Smooth muscle cell of the brain vasculature (primary cell): ENCODE results near the gene DOK1.

Experiments
- DNase-seq: peaks from one replicate; pipeline ENCODE4 v3.0.0-alpha.2; 2012; ENCODE audit warnings: low read depth, low spot score

Gene DOK1

DNA sequence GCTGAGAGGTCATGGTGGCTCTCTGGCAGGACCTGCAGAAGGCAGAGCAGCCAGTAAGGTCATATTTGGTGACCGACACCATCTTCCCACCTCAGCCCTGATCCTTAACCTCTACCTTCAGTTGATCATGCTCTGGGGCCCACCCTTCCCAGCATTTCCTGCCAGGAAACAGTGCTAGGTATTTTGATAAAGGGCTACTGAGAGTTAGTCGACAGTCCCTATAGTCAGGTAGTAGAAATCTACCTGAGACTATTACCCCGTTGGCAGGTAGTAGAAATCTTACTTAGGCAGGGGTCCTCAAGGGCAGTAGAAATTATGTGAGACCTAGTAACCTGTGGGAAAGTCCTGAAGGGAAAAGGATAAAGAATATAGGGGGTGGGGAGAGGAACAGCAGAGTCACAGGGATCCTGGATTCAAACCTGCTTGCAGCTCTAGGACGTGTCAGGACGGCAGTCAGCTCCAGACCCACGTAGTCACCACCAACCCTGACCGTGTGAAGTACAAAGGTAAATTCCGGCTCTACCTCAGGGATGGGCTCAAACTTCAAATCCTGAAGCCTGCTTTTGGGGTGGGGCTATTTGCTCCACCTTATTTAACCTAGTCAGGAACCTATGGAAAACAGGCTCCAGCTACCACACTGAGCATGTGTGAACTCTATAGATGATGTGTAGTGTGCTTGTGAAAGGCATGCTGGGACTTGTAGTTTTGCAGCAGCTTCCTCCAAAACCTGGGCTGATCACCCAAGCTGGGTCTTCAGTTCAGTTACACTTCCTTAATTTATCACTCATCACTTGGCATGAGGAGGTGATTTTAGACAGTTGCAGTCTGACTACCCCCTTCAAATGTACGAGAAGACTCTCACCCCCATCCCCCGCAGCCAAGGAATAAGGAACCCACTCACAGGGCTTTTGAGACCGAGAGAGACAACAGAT is 28.5 kb upstream of the DOK1 start, which contains the start of gene DQX1:
Gene DQX1, minus strand, starts transcription at position 515 of the 932 bp plus-strand sequence. Its CDS starts 502 bp downstream, at position 13.
- no peak for DNase-seq

DNA sequence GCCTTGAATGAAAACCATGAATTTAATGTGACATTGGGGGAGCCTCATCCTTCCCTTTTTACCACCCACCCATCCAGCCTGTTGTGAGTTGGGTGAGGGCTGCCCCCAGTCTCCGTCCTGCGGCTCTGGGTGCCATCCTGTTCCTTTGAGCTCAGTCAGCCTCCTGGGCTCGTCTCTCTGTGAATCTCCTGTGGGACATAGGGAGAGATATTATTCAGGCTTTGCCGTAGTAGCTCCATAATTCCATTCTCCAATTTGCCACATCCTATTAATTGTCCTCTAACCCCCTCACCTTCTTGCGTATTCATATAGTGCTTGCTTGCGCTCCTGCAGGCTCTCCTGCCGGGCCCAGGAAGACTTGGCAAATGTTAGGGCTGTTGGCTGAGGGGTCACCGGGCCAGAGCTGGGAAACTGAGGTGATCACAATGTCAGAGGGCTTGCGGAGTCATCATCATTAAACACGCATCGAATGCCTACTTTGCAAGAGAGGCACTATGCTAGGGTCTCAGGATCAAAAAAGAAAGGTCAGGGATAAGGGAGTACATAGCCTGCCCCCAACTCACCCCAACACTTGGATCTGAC is 27.8 kb upstream of the DOK1 start:
- no peak for DNase-seq

DNA sequence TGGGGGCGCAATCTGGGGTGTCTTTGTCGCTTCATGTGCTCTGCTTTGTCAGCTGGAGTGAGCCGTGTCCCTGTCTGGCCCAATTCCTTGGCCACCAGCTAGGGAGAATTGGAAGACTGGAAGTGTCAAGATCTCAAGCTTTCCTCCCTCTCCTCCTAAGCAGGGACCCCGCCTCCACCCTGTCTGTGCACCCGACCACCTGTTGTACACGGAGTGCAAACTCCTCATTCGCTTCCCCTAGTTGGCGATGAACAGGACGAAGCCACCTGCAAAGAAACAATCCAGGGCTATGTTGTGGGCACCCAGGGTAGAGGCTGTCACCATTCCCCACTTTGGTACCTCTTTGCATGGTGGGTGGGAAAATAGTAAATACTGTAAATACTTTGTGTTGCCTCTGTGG is 26.8 kb upstream of the DOK1 start:
- DNase-seq, result no peak

DNA sequence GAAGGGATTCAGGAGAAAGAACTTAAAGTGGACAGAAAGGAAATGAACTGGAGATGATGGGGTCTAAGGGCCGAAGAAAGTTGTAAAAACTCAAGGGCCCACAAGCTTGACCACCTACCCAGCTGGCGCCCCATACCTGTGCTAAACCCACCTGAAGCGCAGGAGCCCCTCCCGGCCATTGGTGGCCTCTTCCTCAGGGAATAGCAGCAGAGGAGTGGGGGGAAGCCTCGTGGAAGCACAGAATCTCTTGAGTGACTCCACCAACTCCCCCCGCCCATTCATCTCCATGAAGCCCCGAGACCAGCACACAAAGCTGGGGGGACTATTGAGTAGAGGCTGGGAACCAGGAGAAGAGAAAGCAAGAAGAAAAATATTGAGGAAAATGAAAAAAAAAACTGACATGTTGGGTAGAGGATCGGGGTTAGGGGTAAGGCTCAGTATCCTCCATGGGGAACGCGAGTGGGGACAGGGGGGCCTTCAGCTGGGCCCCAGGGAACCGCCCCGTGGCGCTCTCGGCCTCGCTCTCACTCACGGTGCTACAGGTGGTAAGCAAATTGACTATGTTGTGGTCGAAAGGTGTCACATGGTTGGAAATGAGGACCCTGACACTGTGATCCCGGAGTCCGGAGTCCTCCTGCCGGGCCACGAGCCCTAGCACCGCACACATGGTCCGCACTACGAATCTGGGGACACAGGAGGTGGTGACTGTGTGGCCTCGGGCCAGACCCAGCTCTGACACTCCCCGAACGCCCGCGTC is 25.7 kb upstream of the DOK1 start:
- DNase-seq, result no peak

DNA sequence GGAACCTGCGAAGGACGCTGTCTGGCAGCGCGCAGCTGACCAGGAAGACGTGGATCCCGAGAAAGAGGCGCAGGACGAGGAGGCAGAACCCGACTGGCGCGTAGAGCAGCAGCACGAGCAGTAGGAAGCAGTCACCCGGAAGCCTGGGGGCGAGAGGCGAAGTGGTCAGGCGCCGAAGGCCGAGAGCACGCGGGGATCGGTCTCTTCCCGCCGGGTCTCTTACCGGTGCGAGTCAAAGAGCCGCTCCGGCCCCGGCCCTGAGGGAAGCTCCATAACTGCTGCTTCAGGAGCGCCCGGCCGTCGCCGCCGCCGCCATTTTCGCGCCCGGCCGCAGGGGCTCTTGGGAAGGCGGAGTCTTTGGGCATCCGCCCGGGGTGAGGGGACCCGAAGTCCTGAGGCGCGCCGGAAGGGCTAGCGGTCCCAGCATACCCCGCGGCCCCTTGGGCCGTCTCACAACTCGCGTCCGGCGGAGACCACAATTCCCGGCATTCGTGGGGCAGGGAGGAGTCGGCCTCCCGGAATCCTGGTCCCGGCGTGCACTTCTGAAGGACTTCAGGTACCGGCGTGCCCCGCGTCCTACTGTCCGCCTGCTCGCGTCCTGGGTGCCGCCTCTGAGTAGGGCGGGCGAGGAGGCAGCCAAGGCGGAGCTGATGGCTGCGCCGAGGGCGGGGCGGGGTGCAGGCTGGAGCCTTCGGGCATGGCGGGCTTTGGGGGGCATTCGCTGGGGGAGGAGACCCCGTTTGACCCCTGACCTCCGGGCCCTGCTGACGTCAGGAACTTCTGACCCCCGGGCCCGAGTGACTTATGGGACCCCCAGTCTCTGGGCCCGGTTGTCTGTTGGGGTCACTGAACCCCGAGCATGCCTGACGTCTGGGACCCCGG is 24.9 kb upstream of the DOK1 start, which contains the start of the genes AUP1 and HTRA2:
Gene AUP1, minus strand, starts transcription at position 350 of the 882 bp plus-strand sequence. Its CDS starts 77 bp downstream, at position 273.
Gene HTRA2, plus strand, starts transcription at position 577 of the 882 bp plus-strand sequence. Its CDS starts 74 bp downstream, at position 651.
- DNase-seq, result peak; percentile 99

DNA sequence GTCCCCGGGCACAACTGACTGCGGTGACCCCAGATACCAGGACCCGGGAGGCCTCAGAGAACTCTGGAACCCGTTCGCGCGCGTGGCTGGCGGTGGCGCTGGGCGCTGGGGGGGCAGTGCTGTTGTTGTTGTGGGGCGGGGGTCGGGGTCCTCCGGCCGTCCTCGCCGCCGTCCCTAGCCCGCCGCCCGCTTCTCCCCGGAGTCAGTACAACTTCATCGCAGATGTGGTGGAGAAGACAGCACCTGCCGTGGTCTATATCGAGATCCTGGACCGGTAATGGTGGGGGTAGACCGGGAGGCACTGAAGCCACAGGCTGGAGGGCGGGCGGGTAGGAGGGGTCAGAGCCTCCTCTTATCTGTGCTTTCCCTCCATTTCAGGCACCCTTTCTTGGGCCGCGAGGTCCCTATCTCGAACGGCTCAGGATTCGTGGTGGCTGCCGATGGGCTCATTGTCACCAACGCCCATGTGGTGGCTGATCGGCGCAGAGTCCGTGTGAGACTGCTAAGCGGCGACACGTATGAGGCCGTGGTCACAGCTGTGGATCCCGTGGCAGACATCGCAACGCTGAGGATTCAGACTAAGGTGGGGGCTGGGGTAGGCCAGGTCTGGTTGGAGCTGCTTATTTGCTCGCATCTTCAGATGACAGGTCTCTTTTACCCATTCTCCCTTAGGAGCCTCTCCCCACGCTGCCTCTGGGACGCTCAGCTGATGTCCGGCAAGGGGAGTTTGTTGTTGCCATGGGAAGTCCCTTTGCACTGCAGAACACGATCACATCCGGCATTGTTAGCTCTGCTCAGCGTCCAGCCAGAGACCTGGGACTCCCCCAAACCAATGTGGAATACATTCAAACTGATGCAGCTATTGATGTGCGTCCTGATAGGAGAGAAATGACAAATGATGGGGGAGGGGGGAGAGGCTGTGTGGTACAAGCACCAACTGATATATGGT is 24.0 kb upstream of the DOK1 start:
- no peak for DNase-seq

DNA sequence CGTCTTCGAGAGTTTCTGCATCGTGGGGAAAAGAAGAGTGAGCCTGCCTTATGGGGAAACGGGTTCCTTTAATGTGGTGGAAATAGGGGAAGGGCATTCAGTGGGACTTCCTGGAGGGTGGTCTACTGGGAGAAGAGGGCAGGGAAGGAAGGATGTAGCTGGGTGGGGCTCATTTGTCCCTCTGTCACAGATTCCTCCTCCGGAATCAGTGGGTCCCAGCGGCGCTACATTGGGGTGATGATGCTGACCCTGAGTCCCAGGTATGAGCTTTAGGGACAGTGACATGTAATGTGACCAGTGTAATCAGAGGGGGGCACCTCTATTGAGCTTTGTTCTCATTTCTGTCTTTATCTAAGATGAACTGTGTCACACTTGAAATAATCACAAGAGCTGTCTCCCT is 22.9 kb upstream of the DOK1 start:
- no peak for DNase-seq

DNA sequence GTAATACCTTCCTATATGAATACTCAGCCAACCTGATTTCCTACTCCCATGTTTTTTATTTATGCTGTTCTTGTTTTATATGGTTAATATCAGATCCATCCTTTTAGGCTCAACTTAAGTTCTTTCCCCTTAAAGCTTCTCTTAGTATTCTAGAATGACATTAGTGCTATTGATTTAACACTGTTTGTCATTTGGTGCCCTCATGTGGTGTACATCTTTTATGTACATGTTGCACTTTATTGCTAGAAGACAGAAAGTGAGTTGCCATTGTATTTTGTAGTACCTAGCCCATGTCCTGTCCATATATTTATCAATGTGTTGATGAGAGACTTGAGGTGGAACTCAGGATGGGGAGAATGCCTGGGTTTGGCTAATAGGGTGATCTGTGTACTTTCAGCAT is 22.3 kb upstream of the DOK1 start:
- no peak for DNase-seq

DNA sequence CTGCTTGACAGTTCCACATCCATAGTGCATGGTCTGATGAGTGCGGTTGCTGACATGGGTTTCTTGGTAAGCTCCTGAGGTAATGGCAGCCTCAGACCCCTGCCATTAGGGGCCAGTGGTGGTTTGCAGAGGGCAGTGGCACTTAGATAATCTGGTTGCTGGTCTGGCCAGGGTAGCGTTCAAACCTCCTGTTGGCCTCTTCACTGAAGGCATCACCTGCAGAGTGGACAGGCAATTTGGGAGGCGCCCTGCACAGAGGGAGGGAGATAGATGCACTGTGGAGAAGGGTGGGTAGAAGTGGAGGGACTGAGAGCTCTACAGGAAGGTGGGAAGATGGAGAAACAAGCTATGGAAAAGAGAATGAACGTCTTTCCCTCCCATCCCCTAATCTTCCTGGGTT is 21.1 kb upstream of the DOK1 start:
- DNase-seq, result no peak

DNA sequence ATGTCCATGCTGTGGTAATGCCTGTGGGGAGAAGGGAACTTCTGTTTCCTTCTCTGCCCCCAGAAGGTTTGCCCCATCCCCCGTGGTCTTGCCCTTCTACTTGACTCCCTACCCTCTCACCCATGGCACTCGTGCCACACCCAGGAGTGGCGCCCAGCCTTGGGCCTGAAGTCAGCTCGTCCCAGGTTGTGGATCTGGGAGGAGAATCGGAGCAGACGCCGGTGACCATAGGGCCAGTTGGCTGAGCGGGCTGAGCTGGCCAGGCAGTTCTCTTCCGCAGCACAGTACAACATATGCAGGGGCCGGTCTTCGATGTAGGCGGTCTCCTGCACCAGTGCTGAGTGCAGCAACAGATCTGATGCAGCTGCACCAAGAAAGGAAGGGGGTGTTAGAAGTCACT is 20.1 kb upstream of the DOK1 start:
- DNase-seq, result no peak

DNA sequence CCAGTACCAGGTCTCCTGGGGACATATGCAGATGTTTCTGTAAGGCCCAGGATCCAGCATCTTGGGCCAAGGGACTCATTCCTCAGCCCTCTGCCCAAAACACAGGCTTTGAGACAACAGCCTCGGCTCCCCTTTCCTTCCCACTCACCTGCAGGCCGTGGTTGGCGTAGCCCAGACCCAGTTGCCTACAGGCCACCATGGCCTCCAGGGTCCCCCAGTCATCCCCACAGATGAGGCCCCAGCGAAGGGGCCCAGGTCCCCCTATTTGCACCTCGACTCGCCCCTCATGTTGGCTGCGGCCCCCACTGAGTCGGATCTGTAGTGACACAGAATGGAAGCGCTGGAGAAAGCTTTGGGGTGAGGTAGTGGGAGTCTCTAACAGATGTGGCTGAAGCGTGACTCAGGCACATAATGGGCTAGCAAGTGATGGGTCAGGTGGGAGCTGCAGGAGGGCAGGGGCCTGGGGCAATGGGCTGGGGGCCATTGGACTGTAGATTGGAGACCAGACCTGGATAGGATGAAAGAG is 19.0 kb upstream of the DOK1 start:
- DNase-seq, result no peak

DNA sequence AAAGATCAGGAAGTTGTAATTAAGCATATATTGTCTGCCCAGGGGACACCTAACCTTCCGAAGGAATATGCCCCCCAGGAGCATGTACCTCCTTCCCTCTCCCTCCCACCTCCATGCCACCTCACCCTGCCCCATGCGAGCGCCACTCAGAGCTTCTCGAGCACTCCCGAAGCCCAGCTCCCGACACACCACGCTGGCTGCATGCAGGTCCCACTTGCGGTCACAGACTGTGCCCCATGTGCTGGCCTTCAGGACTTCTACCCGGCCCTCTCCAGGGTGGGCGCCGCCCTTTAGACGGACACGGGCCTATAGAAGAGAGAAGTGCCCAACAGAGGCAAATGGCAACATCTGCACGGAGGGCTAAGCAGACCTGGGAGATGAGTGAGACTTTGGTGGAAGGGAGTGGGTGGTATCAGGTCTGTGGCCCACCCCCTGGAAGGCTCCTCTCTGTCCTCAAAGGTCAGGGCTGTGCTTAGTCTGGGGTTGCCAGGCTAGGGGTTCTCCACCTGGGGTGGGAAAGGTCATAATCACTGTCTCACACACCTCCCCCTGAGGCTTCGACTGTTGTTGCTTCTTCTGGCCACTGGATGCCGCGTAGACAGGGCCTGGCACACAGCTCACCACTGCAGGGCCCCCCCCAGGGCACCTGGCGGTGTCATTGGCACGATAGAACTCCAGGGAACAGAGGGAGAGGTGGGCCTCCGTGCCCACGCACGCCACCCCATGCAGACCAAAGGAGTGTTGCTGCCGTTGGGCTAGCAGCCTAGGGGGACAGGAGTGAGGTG is 18.2 kb upstream of the DOK1 start:
- no peak for DNase-seq

DNA sequence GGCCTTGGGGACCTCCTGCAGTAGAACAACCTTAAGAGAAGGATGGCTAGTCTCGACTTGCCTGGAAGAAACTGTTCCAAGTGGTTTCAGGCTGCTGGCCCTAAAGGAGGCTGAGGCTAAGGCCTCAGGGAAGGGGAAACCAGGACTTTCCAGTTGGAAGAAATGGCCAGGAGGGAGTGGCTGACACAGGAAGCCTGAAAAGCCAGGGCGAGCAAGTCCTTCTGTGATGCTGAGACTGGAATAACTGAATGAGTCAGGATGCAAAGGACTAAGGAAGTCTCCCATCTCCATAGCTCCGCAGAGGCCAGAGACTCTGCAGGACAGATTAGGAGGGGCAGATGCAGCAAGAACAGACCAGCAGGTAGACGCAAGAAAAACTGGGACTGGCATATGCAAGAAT is 17.4 kb upstream of the DOK1 start:
- no peak for DNase-seq

DNA sequence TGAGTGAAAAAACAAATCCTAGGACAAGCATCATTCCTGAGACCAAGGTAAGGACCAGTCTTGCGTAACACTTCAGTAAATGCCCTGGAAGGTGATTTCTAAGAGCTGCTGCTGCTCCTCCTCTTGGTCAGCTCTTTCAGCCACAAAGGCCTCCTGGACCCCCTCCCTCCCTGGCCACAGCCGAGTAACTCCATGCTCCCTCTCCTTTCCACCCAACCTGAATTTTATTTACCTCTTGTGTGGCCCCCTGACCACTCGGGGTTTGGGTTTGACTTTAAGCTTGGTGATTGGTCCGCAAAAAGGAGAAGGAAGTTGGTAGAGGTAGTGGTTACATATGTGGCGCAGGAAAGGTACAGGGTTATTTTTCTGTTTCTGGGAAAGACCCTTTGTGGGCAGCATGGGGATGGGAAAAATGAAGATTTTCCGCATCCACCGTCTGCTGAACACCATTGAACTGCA is 15.6 kb upstream of the DOK1 start:
- no peak for DNase-seq

DNA sequence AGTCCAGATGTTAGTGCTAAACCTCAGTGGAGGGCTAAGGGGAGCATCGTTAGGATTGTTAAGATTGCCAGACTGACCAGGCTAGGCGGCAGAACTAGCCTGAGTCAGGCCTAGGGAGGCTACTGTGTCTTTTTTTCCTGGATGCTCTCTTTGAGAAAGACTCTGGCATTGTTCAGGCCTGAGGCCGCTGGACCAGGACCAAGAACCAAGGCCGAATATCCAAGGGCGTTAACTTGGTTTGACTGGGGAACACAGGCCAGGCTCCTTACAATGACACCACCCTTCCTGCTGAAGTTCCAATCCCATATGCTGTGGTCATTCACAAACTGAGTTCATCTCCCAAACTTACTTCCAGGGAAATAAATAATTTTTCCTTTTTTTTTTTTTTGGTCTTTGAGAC is 14.2 kb upstream of the DOK1 start:
- no peak for DNase-seq

DNA sequence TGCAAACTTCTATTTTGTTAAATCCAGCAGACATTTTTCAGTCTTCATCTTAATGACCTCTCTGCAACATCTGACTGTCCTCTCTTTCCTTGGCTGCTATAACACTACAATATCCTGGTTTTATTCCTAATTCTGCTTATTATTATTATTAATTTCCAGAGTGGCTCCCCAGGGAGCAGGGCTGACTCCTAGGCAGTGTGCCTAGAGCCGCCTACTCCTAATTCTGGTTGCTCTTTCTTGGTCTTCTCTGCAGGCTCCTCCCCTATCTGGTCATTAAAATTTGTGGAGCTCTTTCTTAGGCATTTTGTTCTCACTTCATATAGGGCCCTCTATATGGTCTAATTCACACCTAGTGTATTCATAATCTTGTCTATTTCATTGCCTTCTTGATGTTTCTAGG is 11.5 kb upstream of the DOK1 start:
- DNase-seq, result no peak

DNA sequence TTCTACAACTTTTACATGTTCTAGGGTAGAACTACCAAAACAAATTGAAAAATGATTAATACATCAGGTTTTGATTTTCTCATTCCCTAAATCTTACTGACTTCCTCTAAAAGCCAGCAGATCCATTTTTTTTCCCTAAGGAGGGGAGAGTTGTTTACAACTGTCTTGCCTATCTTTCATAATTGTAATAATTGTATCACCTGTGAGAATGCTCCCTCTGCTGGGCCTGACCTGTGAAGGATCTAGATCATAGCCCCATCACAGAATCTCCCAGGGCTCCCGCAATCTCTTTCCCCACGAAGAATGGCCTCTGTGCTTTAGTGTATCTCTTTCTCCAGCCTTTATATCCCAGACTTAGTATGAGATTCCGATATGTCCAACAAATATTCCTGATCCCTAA is 9.9 kb upstream of the DOK1 start:
- no peak for DNase-seq

DNA sequence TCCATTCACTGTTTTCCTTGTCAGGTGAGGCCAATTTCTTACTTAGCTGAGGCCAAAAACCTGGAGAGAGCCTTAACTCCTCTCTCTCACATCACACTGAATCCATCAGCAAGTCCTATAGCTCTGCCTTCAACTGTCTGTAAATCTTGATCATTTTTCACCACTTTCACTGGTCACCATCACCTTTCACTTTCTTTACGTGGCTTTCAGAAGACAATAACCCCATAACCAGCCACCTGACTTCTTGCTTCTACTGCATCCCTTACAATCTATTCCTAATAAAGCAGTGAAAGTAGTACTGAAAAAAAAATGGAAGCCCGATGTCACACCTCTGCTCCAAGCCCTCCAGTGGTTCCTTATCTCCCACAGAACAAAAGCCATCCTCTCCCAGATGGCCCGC is 8.5 kb upstream of the DOK1 start:
- no peak for DNase-seq
